ENCODE results near the gene SSBP3. TPM values are rescaled to one million over a fixed set of nuclear protein-coding genes. Genes with fewer than 3 reads are reported as not detected.

SSBP3 gene
- total RNA-seq, 1 donor from 2014 or later = 29.7 TPM

DNA sequence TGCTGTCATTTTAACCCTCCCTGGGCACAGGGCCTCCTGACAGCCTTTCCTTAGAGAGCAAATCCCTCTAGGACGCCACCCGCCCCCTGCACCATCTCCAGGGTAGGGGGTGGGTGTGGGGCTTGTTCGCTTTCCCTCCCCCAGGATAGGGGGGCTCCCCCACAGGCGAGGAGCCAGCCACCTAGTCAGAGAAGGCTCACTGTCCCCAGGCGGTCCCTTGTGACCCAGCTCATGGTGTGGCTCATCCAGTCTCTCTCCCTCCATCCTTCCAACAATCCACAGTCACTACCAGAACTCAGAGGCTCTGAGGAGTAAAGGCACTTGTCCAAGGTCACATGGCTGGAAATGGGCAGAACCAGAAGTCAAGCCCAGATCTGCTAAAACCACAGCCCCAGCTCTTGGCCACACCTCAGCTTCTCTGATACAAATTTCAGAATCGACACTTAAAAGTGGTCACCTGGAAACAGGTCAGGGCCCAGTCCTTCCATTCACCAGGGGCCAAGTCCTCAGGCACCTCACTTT lies 116.4 kb downstream of the SSBP3 start:
- DNase-seq (no peak), ATAC-seq (ENCODE audit: low read depth) (no peak)
- POLR2A ChIA-PET = no interaction called here
- no peak overlapping the region for H3K27ac Mint-ChIP-seq
- intact Hi-C loops (cut with micrococcal nuclease) = no loop called here
- no peaks in the 10 kb centered on the region for H3K27me3 Mint-ChIP-seq
- TF ChIP-seq, protein P1, sequence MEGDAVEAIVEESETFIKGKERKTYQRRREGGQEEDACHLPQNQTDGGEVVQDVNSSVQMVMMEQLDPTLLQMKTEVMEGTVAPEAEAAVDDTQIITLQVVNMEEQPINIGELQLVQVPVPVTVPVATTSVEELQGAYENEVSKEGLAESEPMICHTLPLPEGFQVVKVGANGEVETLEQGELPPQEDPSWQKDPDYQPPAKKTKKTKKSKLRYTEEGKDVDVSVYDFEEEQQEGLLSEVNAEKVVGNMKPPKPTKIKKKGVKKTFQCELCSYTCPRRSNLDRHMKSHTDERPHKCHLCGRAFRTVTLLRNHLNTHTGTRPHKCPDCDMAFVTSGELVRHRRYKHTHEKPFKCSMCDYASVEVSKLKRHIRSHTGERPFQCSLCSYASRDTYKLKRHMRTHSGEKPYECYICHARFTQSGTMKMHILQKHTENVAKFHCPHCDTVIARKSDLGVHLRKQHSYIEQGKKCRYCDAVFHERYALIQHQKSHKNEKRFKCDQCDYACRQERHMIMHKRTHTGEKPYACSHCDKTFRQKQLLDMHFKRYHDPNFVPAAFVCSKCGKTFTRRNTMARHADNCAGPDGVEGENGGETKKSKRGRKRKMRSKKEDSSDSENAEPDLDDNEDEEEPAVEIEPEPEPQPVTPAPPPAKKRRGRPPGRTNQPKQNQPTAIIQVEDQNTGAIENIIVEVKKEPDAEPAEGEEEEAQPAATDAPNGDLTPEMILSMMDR (IDR thresholded peaks at IDR 0.05) = no peak
- CTCF ChIA-PET = no interaction called here
- H3K36me3 Mint-ChIP-seq (ENCODE audit: low read depth) = no peaks in the 10 kb centered on the region
- H3K9me3 Mint-ChIP-seq = no peaks in the 10 kb centered on the region
- H3K4me1 Mint-ChIP-seq = peaks cover 8% of the 10 kb centered on the region
- H3K4me3 Mint-ChIP-seq = no peak overlapping the region

DNA sequence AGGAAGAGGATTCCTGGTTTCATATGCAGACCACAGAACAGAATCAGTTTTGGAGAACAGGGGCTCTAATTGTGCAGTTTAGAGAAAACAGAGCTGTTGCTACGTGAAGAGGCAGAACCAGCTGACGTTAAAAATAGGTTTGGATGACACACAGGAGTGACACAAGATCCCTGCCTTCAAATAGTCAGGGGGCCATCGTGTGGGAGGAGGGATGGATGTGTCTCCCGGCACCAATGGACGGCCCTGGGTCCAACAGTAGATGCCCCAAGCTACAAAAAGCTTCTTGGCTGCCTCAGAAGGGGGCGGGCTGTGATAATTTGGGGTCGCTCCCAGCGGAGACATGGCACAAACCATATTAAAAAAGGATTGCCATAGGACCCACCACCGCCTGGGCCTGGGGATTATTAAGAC lies 118.4 kb downstream of the SSBP3 start:
- ChIA-PET CTCF (no interaction called here), POLR2A (no interaction called here)
- Mint-ChIP-seq H3K4me3 (no peak overlapping the region), H3K36me3 (ENCODE audit: low read depth) (no peaks in the 10 kb centered on the region), H3K27me3 (no peaks in the 10 kb centered on the region), H3K9me3 (no peaks in the 10 kb centered on the region), H3K27ac (no peak overlapping the region), H3K4me1 (peaks cover 16% of the 10 kb centered on the region)
- ATAC-seq (ENCODE audit: low read depth) (no peak), DNase-seq (no peak)
- TF ChIP-seq, protein P1 (IDR thresholded peaks at IDR 0.05) = no peak
- intact Hi-C loops (cut with micrococcal nuclease) = no loop called here

GRCh38 chr1:54287176-54287650 lies 119.0 kb downstream of the SSBP3 start:
- no peak overlapping the region for H3K27ac Mint-ChIP-seq
- no peak overlapping the region for H3K4me3 Mint-ChIP-seq
- no peaks in the 10 kb centered on the region for H3K36me3 Mint-ChIP-seq (ENCODE audit: low read depth)
- TF ChIP-seq, protein P1 (IDR thresholded peaks at IDR 0.05) = no peak
- intact Hi-C loops (cut with micrococcal nuclease) = no loop called here
- H3K27me3 Mint-ChIP-seq = no peaks in the 10 kb centered on the region
- no peaks in the 10 kb centered on the region for H3K9me3 Mint-ChIP-seq
- POLR2A ChIA-PET = no interaction called here
- no peak for ATAC-seq (ENCODE audit: low read depth)
- CTCF ChIA-PET = no interaction called here
- DNase-seq = no peak
- H3K4me1 Mint-ChIP-seq = peaks cover 16% of the 10 kb centered on the region

GRCh38 chr1:54285815-54286345 lies 120.3 kb downstream of the SSBP3 start:
- no peaks in the 10 kb centered on the region for H3K9me3 Mint-ChIP-seq
- ChIA-PET CTCF (no interaction called here), POLR2A (no interaction called here)
- H3K4me3 Mint-ChIP-seq = no peak overlapping the region
- H3K36me3 Mint-ChIP-seq (ENCODE audit: low read depth) = no peaks in the 10 kb centered on the region
- intact Hi-C loops (cut with micrococcal nuclease) = no loop called here
- peaks cover 16% of the 10 kb centered on the region for H3K4me1 Mint-ChIP-seq
- ATAC-seq (ENCODE audit: low read depth) (no peak), DNase-seq (no peak)
- TF ChIP-seq, protein P1 (IDR thresholded peaks at IDR 0.05) = no peak
- no peaks in the 10 kb centered on the region for H3K27me3 Mint-ChIP-seq
- no peak overlapping the region for H3K27ac Mint-ChIP-seq

DNA sequence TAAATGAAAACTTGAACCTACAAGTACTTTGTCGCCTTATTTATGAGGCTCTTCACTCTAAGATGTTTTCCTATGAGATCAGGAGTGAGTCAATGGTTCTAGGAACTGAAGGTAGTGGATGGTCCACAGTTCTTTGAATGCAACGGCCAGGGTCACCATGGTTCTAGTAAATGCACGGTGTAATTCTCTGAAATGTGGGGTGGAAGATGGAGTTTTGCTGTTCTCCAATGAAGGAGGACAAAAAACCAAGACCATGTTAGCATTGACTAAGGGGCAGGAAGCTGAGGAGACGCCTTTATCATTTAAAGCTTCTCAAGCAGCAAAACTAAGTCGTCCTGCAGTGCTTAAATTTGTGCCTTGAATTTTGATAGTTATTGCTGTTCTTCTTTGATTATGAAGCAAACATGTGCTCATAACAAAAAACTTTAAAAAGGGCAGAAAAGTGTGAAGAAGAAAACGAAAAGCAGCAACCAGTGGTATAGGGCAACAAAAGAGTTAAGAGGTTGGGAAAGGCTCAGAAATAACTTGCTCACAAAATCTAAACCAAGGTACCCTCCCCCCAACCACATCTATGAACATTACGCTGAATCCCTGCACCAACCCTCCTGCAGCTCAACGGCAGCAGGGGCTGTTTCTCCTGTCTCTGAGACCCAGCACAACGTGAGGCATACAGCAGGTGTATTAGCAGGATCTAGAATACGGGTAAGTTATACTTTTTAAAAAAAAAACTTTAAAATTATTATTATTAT lies 121.2 kb downstream of the SSBP3 start:
- no peaks in the 10 kb centered on the region for H3K27me3 Mint-ChIP-seq
- intact Hi-C loops (cut with micrococcal nuclease) = no loop called here
- H3K36me3 Mint-ChIP-seq (ENCODE audit: low read depth) = peaks cover 5% of the 10 kb centered on the region
- TF ChIP-seq, protein P1 (IDR thresholded peaks at IDR 0.05) = no peak
- CTCF ChIA-PET = no interaction called here
- DNase-seq = no peak
- no peak overlapping the region for H3K27ac Mint-ChIP-seq
- H3K4me1 Mint-ChIP-seq = peaks cover 16% of the 10 kb centered on the region
- no peak overlapping the region for H3K4me3 Mint-ChIP-seq
- POLR2A ChIA-PET = no interaction called here
- H3K9me3 Mint-ChIP-seq = no peaks in the 10 kb centered on the region
- ATAC-seq (ENCODE audit: low read depth) = no peak

All from activated B cell treated with CpG ODN at 0.5 μM for 24 hours (primary cell).